ENCODE measurements around the gene KRTAP10-8.
"Not testable (repeated sequence)": the region's sequence is repeated elsewhere in the genome, so short reads cannot be mapped to it uniquely, and the experiment has no call there.

KRTAP10-8 gene

GRCh38 chr21:44579056-44579832 is 32.6 kb upstream of the KRTAP10-8 start:
- DNase-seq (ENCODE audit: extremely low read depth in 1 of 2, low read depth in 1 of 2): no peak

GRCh38 chr21:44579833-44580144 is 32.1 kb upstream of the KRTAP10-8 start:
- no peak for DNase-seq (ENCODE audit: extremely low read depth in 1 of 2, low read depth in 1 of 2)

GRCh38 chr21:44580231-44580821 is 31.6 kb upstream of the KRTAP10-8 start, which contains the start of gene KRTAP10-5:
TSS of gene KRTAP10-5 (minus strand) at chr21:44580604. CDS start at chr21:44580578, 26 bp downstream.
- DNase-seq (ENCODE audit: extremely low read depth in 1 of 2, low read depth in 1 of 2): not testable (repeated sequence)

DNA sequence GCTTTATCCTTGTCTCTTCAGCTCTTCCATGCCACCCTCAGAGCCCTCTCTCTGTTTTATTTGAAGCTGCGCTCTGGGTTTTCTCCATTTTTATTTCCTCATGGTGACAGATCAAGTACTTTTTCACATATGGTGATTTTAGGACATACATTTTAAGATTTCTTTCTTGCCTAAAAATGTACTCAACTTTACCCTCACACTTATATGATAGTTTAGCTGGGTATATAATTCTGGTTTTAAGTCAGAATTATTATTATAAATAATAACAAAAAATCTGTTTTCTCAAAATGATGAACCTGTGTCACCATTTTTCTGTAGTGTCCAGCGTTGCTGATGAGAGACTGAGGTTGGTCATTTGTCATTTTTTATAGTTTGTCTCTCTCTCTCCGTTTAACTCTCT is 30.7 kb upstream of the KRTAP10-8 start:
- DNase-seq (ENCODE audit: extremely low read depth in 1 of 2, low read depth in 1 of 2): no peak

- no peak for DNase-seq (ENCODE audit: extremely low read depth in 1 of 2, low read depth in 1 of 2)
These were observed 29.8 kb upstream of the KRTAP10-8 start for GRCh38 chr21:44582055-44582454.

DNA sequence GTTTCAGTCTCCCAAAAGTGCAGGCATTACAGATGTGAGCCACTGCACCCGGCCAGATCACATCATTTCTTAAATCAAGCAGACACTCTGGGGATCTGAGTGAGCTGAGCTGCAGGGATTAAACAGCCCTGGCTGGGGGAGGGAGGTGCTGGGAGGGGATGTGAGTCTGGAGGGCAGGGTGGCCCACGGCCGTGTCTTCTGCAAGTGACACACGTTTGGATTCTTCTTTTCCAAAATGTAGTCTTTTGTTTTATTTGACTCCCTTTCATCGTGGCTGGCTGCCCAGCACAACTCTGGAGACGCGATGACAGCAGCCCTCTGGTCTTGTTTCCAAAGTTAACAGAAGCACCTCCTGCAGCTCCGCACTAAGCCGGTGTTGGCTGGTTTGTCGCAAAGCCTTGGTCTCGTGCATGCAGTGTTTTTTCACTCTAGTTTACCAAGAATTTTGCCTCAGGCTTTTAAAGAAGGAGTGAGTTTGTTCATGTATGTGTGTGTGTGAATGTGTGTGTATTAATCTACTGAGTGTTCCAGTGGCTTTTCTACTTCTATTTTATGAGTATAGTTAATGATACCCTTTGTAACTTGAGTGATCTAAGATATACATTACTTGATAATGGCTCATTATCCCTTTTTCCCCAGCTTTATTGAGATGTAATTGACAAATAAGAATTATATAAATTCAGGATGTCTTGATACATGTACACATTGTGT is 28.6 kb upstream of the KRTAP10-8 start:
- no peak for DNase-seq (ENCODE audit: extremely low read depth in 1 of 2, low read depth in 1 of 2)

- no peak for DNase-seq (ENCODE audit: extremely low read depth in 1 of 2, low read depth in 1 of 2)
These were observed 28.1 kb upstream of the KRTAP10-8 start for GRCh38 chr21:44583800-44584147.

- no peak for DNase-seq (ENCODE audit: extremely low read depth in 1 of 2, low read depth in 1 of 2)
These were observed 26.0 kb upstream of the KRTAP10-8 start for GRCh38 chr21:44585892-44586291.

DNA sequence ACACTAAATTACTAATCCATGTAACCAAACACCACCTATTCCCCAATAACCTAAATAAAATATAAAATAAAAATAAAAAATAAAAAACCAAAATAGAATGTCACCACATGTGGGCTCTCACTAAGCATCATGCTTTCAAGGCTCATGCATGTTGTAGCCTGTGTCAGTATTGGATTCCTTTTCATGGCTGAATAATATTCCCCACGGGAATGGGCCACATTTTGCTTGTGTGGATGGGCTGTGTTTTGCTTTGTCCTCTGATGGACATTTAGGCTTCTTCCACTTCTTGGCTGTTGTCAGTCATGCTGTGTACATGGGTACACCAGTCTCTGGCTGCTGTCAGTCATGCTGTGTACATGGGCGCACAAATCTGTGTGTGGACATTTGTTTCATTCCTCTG is 22.8 kb upstream of the KRTAP10-8 start:
- DNase-seq (ENCODE audit: extremely low read depth in 1 of 2, low read depth in 1 of 2): no peak

GRCh38 chr21:44589586-44590305 is 22.1 kb upstream of the KRTAP10-8 start:
- DNase-seq (ENCODE audit: extremely low read depth in 1 of 2, low read depth in 1 of 2): no peak

DNA sequence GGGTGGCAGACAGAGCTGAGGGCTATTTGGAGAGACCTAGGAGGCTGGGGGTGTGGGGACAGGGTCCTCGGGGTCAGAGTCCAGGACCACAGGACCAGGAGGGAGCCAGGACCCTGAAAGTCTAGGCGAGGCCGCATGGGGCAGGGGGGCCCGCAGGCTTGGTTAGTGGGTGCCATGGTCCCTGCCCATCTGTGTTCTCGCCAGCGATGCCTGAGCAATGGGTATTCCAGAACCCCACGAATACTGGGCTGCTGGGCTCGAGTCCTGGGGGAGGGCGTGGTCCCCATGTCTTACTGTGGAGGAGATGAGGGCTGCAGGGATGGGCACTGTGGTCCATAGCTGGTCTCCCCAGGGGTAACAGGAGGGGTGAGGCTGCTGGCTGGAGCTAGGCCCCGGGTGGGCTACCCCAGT is 21.6 kb upstream of the KRTAP10-8 start:
- DNase-seq (ENCODE audit: extremely low read depth in 1 of 2, low read depth in 1 of 2): no peak

DNA sequence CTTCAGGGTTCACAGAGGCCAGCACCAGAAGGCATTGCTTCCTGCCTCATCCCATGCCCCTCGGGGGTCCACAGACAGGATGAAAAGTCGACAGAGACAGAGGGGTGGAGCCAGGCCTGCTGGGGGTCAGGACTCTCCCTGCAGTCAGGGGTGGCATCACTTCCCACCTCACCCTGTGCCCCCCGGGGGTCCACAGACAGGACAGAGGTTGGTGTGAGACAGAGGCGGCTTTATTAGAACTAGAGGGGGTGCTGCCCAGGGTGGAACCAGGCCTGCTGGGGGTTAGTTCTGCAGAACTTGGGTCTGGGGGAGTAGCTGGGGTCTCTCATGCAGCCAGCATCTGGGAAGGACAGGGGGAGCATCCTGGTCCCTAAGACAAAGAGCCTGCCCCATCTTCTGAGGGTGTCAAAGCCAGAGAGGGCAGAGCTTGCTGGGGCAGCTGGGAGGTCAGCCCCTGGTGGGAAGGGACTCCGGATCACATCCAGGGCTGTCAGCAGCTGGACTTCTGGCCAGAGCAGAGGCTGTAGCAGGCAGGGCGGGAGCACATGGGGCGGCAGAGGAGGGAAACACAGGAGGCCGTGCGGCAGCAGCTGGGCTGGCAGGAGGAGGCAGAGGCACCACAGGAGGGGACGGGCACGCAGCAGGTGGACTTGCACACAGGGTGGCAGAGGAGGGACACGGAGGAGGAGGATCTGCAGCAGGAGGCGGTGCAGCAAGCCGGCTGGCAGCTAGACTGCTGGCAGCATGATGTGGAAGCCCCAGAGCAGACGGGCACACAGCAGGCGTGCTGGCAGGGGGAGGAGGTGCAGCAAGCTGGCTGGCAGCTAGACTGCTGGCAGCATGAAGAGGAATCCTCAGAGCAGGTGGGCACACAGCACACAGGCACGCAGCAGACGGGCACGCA is 20.7 kb upstream of the KRTAP10-8 start:
- DNase-seq (ENCODE audit: extremely low read depth in 1 of 2, low read depth in 1 of 2): not testable (repeated sequence)

- DNase-seq (ENCODE audit: extremely low read depth in 1 of 2, low read depth in 1 of 2): not testable (repeated sequence)
These were observed 20.1 kb upstream of the KRTAP10-8 start for GRCh38 chr21:44591801-44592130.

DNA sequence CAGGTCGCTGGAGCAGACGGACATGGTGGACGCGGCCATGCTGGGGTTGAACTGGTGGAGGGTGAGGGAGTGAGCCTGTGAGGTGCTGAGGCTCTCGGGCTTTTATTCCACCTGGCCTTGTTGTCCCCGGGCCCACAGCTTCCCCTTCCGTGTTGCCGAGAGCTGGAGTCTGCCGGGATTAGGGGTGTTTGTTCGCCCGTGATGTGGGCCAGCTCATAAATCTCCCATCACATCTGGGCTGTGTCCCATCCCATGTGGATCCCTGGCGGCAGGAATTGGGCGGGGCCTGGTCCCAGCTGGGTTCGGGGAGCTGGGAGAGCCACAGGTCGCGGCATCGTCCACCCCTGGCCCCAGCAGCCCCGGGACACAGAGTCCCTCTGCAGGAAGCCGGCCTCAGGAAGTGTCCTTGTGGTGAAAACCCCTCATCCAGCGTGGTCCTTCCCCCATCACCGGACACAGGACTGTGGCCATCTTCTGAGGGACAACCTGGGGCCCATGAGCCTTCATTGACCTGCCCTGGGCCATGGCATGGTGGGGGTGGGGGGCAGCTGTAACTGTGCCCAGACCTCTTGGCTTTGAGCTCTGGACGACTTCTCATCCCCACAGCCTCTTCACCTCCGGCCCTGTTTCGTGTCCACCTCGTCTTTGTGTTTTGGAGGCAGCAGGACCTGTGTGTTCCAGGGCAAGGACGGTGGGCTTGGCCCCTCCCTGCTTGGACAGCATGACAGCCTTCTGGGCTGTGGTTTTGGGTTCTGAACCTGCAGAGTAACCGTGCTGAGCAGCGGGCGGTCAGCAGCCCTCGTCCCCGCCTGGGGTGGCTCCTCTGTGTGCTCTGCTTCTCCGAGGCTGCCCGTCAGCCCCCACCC is 19.2 kb upstream of the KRTAP10-8 start, which contains the start of gene KRTAP10-6:
Gene KRTAP10-6 (minus strand): TSS at position 60 of the 866 bp plus-strand sequence. CDS start 21 bp downstream, at position 39.
- DNase-seq (ENCODE audit: extremely low read depth in 1 of 2, low read depth in 1 of 2): no peak

DNA sequence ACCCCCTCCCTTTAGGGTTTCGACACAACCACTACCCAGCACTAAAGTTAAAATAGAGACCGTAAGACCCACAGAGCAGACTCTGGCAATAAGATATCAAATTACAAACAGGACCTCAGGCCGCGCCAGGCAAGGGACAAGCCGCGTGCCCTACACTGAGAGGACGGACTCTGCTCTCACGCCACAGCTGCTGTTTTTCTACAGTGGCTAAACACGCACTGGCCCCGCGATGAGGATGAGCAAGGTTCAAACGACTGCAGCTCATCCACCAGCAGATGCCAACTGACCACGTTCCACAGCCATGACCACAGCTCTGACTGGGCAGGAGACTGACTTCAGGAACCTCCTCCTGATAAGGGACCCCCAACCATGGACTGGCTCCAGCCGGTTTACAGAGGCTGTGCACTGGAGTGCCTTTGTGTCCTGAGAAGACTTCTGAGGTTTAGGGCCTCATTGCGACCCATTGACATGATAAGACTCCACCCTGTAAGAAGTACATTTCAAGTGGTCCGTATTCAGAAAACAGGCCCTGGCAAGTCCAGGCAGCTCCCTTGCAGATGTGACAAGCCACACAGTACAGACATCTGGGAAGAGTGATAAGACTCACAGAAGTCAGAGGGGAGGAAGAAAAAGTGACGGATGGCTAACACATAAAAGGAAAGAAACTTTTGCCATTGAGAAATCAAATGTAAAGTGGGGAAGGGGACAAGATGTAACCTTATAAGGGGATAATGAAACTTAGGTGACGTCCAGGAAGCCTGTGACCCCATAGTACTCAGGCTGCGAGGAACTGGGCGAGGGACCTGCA is 18.1 kb upstream of the KRTAP10-8 start:
- DNase-seq (ENCODE audit: extremely low read depth in 1 of 2, low read depth in 1 of 2): no peak

DNA sequence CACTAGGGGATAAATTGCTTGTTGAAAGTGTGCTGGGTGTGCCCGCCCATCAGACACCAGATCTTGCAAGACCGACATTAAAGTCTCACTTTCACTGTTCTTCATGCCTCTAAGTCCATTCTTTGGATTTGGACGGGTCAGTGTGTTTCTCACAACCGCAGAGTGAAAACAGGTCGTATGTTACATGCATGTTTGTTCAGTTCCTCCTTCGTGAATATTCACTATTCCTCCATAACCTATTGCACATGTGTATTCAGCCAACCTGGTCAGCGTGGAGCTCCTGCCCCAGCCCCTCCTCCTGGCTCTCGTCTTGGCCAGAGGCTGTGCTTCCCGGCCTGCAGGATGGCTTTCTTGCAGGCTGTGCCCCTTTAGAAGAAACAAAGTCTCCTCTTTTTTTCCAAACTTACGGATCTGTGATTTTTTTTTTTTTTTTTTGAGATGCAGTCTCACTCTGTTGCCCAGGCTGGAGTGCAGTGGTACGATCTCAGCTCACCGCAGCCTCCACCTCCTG is 17.4 kb upstream of the KRTAP10-8 start:
- no peak for DNase-seq (ENCODE audit: extremely low read depth in 1 of 2, low read depth in 1 of 2)

DNA sequence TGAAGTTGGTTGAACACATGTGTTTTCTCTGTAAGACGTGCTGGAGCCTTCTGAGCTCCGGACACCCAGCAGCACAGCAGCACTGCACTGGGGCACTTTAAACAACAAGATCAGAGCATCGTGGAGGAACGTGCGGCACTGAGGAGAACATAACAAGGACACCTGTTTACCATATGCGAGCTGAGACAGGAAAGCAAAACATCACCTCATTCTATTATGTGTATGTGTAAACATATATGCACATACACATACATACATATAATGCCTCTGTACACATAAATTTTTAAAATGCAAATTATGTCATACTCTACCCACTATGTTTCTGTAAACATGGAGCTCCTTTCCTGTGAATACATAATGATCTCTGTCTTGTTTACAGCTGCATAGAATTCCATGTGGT is 16.4 kb upstream of the KRTAP10-8 start:
- no peak for DNase-seq (ENCODE audit: extremely low read depth in 1 of 2, low read depth in 1 of 2)

DNA sequence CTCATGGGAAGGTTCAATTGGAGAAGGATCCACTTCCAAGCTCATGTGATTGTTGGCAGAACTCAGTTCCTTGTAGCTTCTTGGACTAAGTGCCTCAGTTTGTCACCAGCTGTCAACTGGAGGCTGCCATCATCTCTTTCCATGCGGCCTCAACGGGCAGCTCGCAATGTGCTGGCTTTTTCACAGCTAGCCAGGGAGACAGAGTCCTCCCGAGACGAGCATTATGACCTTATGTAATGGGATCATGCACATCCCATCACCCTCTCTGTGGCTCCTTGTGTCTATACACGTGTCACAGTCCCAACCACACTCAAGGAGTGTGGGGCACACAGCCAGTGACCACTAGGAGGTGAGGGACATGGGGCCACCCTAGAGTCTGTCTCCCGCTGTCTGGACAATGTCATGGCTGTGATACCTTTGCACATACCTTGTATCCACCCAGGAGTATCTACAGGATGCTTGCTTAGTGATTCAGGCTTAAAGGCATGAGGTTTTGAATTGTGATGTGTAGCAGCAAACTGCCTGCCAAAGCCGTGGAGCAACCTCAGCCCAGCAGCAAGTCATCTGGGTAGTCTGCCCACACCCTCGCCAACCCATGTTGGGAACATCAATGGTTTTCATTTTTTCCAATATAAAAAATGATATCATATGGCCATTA is 15.7 kb upstream of the KRTAP10-8 start:
- no peak for DNase-seq (ENCODE audit: extremely low read depth in 1 of 2, low read depth in 1 of 2)
